GM18498 (cell line): Measurements from ENCODE around the gene VAMP3.

Experiments
- ATAC-seq: cut with Tn5 transposase; IDR thresholded peaks from one replicate; pipeline ENCODE4 v1.9.1; 2021; ENCODE audit warnings: mild to moderate bottlenecking, moderate library complexity; ENCODE audit not compliant: unreplicated experiment

VAMP3 gene

DNA sequence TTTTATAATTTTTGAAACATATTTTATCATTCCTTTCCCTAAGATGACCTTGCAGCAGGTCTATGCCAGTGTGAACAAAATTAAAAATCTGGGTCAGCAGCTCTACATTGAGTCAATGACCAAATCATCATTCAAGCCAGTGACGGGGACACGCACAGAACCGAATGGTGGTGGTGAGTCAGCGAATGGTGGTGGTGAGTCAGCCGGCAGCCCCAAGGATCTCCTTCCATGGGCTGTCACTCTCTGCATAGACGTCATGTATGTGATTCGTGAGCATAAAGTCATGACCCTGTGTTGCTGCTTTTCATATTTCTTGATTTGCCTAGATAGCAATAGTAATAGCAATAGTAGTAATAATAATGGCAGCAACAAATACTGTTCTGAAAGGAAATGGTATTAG, 39.3 kb downstream of the VAMP3 start:
- no peak for ATAC-seq

DNA sequence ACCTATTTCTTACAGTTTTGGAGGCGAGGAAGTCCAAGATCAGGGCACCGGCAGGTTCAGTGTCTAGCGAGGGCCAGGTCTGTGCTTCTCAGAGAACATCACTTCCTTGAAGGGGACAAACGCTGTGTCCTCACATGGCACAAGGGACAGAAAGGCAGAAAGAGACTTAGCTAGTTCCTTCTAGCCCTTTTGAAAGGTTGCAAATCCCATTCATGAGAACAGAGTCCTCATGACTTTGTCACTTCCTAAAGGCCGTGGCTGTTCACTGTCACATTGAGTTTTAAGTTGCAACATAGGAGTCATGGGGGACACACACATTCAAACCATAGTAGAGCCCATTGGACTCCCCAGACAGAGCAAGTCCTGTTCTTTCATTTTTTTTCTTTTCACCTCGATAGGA, 40.4 kb downstream of the VAMP3 start:
- ATAC-seq, result no peak

DNA sequence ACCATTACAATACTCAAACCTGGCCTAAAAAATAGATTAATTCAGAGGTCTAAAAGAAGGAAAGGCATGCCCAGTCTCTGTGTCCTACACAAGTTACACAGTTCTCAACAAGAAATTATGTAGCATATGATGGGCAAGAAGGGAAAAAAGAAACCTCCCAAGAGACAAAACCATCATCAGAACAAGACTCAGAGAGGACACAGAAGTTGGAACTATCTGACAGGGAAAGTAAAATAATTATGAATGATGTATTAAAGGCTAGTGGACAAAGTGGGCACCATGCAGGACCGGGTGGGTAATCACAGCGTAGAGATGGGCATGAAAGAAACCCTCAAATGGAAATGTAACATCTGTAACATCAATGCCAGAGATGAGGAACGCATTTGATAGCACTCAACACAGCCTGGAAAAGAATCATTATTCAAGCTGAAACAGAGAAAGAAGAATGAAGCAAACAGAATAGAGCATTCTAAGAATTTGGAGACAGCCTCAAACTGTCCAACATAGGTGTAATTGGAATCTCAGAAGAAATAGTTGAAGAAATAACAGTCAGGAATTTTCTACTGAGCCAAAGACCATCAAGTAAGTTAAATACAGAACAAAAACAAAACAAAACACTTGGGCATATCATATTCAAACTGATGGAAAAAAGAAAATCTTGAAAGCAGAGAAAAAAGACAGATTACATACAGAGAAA, 42.7 kb downstream of the VAMP3 start:
- ATAC-seq, result no peak

DNA sequence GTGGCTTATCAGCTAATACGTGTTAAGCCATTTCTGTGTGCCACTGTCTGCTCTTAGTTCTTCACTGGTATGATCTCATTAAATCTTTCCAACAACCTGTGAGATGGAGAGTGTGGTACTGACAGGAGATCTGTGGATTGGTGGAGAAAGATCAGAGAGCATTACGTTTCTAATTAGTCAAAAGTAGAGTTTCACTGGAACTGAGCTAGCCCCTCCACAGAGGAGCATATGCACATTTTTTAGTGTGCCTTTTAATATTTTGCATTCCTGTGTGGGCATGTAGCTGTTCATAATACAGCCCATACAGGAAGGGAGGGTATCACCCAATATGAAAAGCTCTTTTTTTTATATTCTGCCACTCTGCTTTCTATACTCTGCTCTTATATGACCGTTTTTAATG, 50.2 kb downstream of the VAMP3 start:
- no peak for ATAC-seq

DNA sequence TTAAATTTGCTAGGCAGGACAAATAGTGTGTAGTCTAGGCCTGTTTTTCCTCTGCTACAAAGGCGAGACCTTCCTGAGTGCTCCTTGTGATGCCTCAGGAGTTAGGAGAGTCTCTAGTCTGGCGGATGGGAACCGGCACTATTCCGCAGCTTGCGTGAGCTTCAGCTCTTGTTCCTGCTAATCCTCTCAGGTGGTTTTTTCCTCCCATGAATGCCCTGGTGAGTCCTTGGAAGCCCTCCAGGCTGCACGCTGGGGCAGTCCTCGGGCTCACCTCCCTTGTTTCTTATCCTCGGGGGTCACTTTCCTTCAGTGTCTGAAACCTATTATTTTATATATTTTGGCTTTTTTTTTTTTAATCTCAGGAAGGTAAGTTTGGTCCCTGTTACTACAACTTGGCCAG, 53.6 kb downstream of the VAMP3 start:
- ATAC-seq, result no peak

DNA sequence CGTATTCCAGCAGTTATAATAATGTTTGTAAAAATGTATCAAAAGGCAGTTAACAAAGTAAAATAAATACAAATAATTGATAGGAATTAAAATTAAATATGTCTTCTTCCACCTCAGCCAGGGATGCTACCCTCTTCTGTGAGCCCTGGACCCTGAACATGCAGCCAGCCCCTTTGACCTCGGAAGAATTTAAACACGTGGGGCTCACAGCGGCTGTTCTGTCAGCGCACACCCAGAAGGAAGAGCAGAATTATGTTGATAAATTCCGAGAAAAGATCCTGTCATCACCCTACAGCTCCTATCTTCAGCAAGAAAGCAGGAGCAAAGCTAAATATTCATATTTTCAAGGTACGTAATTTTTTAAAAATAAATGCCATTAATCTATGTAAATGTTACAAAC, 55.3 kb downstream of the VAMP3 start:
- ATAC-seq, result no peak

DNA sequence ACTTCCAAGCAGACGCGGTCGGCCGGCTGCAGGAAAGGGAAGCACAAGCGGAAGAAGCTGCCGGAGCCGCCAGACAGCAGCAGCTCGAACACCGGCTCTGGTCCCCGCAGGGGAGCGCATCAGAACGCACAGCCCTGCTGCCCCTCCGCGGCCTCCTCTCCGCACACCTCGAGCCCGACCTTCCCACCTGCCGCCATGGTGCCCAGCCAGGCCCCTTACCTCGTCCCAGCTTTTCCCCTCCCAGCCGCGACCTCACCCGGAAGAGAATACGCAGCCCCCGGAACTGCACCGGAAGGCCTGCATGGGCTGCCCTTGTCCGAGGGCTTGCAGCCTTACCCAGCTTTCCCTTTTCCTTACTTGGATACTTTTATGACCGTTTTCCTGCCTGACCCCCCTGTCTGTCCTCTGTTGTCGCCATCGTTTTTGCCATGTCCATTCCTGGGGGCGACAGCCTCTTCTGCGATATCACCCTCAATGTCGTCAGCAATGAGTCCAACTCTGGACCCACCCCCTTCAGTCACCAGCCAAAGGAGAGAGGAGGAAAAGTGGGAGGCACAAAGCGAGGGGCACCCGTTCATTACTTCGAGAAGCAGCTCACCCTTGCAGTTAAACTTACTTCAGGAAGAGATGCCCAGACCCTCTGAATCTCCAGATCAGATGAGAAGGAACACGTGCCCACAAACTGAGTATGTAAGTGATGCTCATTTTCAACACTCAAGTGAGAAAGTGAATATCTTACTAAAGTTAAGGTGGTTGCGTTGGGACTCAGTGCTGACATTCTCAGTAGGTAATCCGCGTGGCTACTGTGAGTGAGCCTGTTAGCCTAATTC, 56.2 kb downstream of the VAMP3 start:
- no peak for ATAC-seq
